Stomach (tissue), 4 donors: ENCODE measurements around the gene TECTB.

Experiments
- CTCF ChIP-seq, 7 experiments: fragments of 450-650 bp in 4 of 7; fragments of 200-600 bp in 3 of 7; sonication (generic) in 3 of 7; IDR thresholded peaks; one replicate each; pipeline ENCODE4 v1.5.1; 2016 to 2019; ENCODE audit warnings: antibody characterized with exemption in 7 of 7, control low read depth in 2 of 7, mild to moderate bottlenecking in 1 of 7
- POLR2A ChIP-seq, 4 donors: fragments of 450-650 bp; IDR thresholded peaks; one replicate each; pipeline ENCODE4 v1.6.1; 2016; ENCODE audit warnings: antibody characterized with exemption in 4 of 4, control low read depth in 2 of 4, mild to moderate bottlenecking in 1 of 4, moderate library complexity in 1 of 4
- POLR2AphosphoS5 ChIP-seq, 3 donors: sonication (generic); formaldehyde crosslinking; IDR thresholded peaks; one replicate each; pipeline ENCODE4 v1.6.1; 2016; ENCODE audit warnings: antibody characterized with exemption in 3 of 3

- TF ChIP-seq CTCF (IDR thresholded peaks at IDR 0.05) (no peak), POLR2A (IDR thresholded peaks at IDR 0.05) (no peak), POLR2AphosphoS5 (IDR thresholded peaks at IDR 0.05) (no peak)
Observed at GRCh38 chr10:112242769-112243168, 40.4 kb upstream of the TECTB start.
